ENCODE results near the gene ALDH3A2. TPM values are rescaled to one million over a fixed set of nuclear protein-coding genes. Genes with fewer than 3 reads are reported as not detected.

Gene ALDH3A2
- total RNA-seq, 1 donor from 2014 or later: 268 TPM

DNA sequence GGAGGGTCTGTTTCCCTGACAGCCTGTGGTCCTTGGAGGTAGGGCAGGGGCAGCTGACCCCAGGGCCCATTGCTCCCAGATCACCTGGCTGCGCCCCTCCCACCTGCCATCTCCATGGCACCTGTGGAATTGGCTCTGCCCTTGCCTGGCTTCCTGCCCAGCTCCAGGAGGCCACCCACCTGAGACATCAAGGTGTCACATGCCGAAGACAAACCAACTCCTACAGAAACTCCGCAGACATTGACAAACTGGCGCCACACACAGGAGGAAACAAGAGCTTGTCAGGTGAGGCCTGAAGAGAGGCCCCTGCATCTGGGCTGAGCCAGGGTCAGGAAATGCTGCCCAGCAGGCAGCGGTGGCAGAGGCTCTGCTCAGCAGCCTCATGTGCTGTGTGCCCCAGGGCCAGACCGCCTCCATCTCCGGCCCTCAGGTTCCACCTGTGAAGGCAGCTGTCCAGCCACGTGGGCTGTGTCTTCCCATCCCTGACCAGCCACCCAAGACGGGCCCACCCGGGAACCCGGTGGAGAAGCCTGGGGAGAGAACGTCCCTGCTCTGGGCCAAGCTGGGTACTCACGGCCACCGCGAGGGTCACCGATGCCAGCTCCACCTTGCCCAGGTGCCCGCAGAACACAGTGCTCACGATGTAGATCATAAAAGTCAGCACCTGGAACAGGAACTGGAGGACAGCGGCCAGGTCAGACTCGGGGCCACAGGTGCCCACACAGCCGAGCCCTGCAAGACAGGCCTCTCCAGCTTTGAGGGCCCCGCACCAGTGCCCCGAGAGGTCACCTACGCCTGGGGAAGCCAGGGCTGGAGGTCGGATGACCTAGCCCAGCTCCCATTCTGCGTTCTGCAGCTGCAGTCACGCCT is 66.2 kb downstream of the ALDH3A2 start:
- Histone ChIP-seq H3K9me3 (no peaks in the 10 kb centered on the region), H3K27ac (no peak overlapping the region), H3K36me3 (no peaks in the 10 kb centered on the region), H3K4me1 (peaks cover 34% of the 10 kb centered on the region), H3K4me3 (no peak overlapping the region), H3K27me3 (no peaks in the 10 kb centered on the region)
- TF ChIP-seq, protein P1, sequence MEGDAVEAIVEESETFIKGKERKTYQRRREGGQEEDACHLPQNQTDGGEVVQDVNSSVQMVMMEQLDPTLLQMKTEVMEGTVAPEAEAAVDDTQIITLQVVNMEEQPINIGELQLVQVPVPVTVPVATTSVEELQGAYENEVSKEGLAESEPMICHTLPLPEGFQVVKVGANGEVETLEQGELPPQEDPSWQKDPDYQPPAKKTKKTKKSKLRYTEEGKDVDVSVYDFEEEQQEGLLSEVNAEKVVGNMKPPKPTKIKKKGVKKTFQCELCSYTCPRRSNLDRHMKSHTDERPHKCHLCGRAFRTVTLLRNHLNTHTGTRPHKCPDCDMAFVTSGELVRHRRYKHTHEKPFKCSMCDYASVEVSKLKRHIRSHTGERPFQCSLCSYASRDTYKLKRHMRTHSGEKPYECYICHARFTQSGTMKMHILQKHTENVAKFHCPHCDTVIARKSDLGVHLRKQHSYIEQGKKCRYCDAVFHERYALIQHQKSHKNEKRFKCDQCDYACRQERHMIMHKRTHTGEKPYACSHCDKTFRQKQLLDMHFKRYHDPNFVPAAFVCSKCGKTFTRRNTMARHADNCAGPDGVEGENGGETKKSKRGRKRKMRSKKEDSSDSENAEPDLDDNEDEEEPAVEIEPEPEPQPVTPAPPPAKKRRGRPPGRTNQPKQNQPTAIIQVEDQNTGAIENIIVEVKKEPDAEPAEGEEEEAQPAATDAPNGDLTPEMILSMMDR (IDR thresholded peaks at IDR 0.05): no peak
- TF ChIP-seq POLR2A (IDR thresholded peaks at IDR 0.05) (no peak), POLR2AphosphoS5 (IDR thresholded peaks at IDR 0.05; ENCODE audit: insufficient read depth in 1 of 2, low read depth in 1 of 2) (no peak)
- intact Hi-C loops (cut with DNase I): no loop called here
- no peak for DNase-seq (ENCODE audit: extremely low spot score in 2 of 2)

DNA sequence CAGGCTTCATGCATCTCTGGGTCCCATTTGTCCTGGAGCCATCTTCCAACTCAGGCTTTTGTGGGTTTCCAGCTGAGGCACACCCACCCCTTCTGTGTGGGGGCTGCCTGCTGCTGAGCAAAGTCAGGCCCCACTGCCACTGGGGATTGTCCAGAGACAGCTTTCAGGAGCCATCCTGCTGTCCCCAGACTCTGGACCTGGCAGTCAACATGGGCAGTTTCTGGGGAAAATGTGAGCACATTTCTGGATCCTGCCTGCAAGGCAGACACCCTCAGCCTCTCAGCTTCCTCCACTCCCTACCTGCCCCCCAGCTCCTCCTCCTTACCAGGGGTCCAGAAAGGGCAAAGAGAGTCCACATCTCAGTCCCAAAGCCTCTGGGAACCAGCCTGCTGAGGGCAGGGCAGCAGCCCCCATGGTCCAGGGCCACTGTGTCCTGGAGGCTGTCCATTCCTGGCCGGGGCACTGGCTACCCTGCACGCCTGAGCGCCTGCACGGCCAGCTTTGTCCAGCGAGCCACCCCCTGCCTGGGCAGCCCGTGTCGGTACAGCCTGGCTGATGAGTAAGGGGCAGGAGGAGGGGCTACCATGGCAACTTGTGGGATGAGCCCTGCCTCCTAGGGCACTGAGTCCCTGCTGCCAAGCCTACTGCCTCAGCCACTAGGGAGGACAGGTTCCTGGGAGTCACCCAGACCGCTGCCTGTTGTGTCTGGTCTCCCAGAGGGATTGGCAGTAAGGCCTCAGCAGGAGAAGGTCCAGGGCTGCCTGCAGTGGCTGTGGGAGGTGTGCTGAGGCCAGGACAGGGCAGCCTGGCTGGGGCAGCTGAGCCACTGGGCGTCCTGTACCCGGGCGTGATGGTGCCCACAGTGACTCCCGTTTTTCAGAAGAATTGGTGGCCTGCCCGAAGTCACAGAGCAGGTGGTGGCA is 67.8 kb downstream of the ALDH3A2 start, which contains the start of gene SLC47A2:
SLC47A2 (minus strand) TSS at position 477 of the 923 bp plus-strand sequence; CDS start at position 448, 29 bp downstream.
- peaks cover 46% of the 10 kb centered on the region for H3K4me1 ChIP-seq
- H3K36me3 ChIP-seq: no peaks in the 10 kb centered on the region
- no peak within 1 kb of the TSS for H3K4me3 ChIP-seq
- DNase-seq (ENCODE audit: extremely low spot score in 2 of 2): no peak
- H3K27ac ChIP-seq: no peak within 1 kb of the TSS
- intact Hi-C loops (cut with DNase I): no loop called here
- TF ChIP-seq POLR2A (IDR thresholded peaks at IDR 0.05) (no peak), POLR2AphosphoS5 (IDR thresholded peaks at IDR 0.05; ENCODE audit: insufficient read depth in 1 of 2, low read depth in 1 of 2) (no peak)
- no peaks in the 10 kb centered on the region for H3K27me3 ChIP-seq
- H3K9me3 ChIP-seq: no peaks in the 10 kb centered on the region

DNA sequence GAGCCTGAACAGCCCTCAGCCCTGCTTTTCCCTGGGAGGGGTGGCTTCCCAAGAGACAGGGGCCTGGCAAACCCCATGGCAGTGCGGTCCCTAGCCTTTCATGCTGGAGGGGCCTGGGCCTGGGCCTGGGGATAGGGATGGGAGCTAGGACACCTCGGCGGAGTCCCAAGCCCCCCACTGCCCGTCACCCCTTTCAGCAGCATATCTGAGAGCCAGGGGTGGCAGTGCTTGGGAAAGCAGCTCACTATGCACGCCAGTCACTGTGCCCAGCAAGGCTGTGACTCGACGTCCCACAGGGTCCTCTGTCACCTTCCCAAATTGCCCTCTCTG is 68.4 kb downstream of the ALDH3A2 start:
- Histone ChIP-seq H3K9me3 (no peaks in the 10 kb centered on the region), H3K36me3 (no peaks in the 10 kb centered on the region), H3K27me3 (no peaks in the 10 kb centered on the region), H3K4me1 (peaks cover 46% of the 10 kb centered on the region), H3K4me3 (no peak overlapping the region), H3K27ac (no peak overlapping the region)
- TF ChIP-seq POLR2AphosphoS5 (IDR thresholded peaks at IDR 0.05; ENCODE audit: insufficient read depth in 1 of 2, low read depth in 1 of 2) (no peak), POLR2A (IDR thresholded peaks at IDR 0.05) (no peak)
- TF ChIP-seq, protein P1 (IDR thresholded peaks at IDR 0.05): no peak
- DNase-seq (ENCODE audit: extremely low spot score in 2 of 2): no peak
- intact Hi-C loops (cut with DNase I): no loop called here

DNA sequence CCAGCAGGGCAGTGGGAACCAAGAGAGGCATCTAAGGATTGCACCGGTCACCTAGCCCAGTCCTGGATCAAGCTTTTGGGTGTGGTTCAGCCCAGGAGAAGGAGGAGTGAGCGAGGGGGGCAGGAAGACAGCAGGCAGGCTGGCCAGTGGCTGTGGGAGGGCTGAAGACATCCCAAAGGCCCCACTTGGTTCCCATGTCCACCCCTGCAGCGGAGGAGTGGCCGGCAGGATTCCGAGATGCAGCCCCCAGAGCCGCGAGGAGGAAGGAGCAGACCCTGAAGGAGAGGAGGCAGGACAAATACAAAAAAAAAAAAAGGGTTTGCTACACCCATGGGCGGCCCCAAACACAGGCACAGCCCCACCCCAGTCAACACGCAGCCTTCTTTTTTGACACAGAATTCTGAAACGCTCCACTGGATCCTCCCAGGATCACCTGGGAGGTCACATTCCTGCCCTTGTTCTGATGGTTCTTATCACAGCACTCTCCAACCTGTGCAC is 68.9 kb downstream of the ALDH3A2 start:
- peaks cover 46% of the 10 kb centered on the region for H3K4me1 ChIP-seq
- no peak overlapping the region for H3K27ac ChIP-seq
- peak in 1 of 2 donors; percentile 92 for DNase-seq (ENCODE audit: extremely low spot score in 2 of 2)
- H3K4me3 ChIP-seq: no peak overlapping the region
- intact Hi-C loops (cut with DNase I): no loop called here
- no peaks in the 10 kb centered on the region for H3K36me3 ChIP-seq
- H3K27me3 ChIP-seq: no peaks in the 10 kb centered on the region
- no peaks in the 10 kb centered on the region for H3K9me3 ChIP-seq
- TF ChIP-seq POLR2AphosphoS5 (IDR thresholded peaks at IDR 0.05; ENCODE audit: insufficient read depth in 1 of 2, low read depth in 1 of 2) (no peak), POLR2A (IDR thresholded peaks at IDR 0.05) (no peak)
- TF ChIP-seq, protein P1 (IDR thresholded peaks at IDR 0.05): no peak

DNA sequence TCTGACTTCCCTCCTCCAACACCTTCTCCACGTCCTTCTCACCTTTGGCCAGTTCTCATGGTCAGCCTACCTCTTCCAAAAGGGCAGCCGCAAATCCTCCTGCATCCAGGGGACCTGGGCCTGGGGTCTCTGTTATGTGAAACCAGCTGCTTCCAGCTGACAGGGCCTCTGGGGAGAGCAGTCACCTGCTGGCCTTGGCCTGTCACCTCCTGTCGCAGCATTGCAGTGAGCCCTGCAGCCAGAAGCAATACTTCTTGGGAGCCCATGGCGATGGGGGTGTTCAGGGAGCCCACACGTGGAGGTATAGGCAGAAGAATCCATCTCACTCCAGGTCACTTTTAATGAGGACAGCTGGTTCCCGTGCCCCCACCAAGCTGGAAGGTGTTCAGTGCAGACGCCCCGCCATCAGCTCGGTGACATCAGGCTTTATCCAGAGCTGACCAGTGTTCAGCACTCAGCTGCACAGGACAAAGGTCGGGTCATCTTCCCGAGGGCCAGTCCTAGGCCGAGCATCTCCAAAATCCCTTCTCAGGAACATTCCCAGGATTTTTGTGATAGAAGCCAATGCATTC is 69.6 kb downstream of the ALDH3A2 start:
- intact Hi-C loops (cut with DNase I): no loop called here
- DNase-seq (ENCODE audit: extremely low spot score in 2 of 2): peak in 1 of 2 donors; percentile 70
- no peak overlapping the region for H3K27ac ChIP-seq
- TF ChIP-seq POLR2A (IDR thresholded peaks at IDR 0.05) (no peak), POLR2AphosphoS5 (IDR thresholded peaks at IDR 0.05; ENCODE audit: insufficient read depth in 1 of 2, low read depth in 1 of 2) (no peak)
- TF ChIP-seq, protein P1 (IDR thresholded peaks at IDR 0.05): no peak
- H3K27me3 ChIP-seq: no peaks in the 10 kb centered on the region
- H3K36me3 ChIP-seq: no peaks in the 10 kb centered on the region
- no peaks in the 10 kb centered on the region for H3K9me3 ChIP-seq
- H3K4me1 ChIP-seq: peaks cover 46% of the 10 kb centered on the region
- no peak overlapping the region for H3K4me3 ChIP-seq
